Activated CD8-positive, alpha-beta memory T cell treated with anti-CD3 and anti-CD28 coated beads, Interleukin-2, amount 50 U/mL, for 4 hours (primary cell): ENCODE results near the gene BAIAP2.

Source experiments
- DNase-seq: peaks from one replicate; pipeline ENCODE4 v3.0.0-alpha.2; 2020

BAIAP2 gene

GRCh38 chr17:81115749-81116464, 81.0 kb downstream of the BAIAP2 start:
- DNase-seq = no peak

GRCh38 chr17:81116704-81117103, 81.8 kb downstream of the BAIAP2 start:
- DNase-seq = no peak

GRCh38 chr17:81117672-81118198, 82.8 kb downstream of the BAIAP2 start:
- no peak for DNase-seq

- DNase-seq = no peak
Observed at GRCh38 chr17:81118308-81119221, 83.6 kb downstream of the BAIAP2 start.

GRCh38 chr17:81119223-81120148, 84.5 kb downstream of the BAIAP2 start:
- DNase-seq = peak; percentile 77

- no peak for DNase-seq
Observed at GRCh38 chr17:81120149-81120484, 85.2 kb downstream of the BAIAP2 start.

GRCh38 chr17:81120695-81121621, 86.0 kb downstream of the BAIAP2 start:
- no peak for DNase-seq

- no peak for DNase-seq
Observed at GRCh38 chr17:81121841-81122733, 87.1 kb downstream of the BAIAP2 start.

GRCh38 chr17:81123052-81124048, 88.4 kb downstream of the BAIAP2 start:
- no peak for DNase-seq

GRCh38 chr17:81124377-81124776, 89.4 kb downstream of the BAIAP2 start:
- DNase-seq = no peak

GRCh38 chr17:81125573-81126081, 90.7 kb downstream of the BAIAP2 start:
- DNase-seq = no peak

GRCh38 chr17:81126281-81127132, 91.6 kb downstream of the BAIAP2 start:
- no peak for DNase-seq

GRCh38 chr17:81127133-81127455, 92.1 kb downstream of the BAIAP2 start:
- DNase-seq = no peak

GRCh38 chr17:81127526-81128177, 92.7 kb downstream of the BAIAP2 start:
- DNase-seq = no peak

GRCh38 chr17:81128338-81128737, 93.4 kb downstream of the BAIAP2 start:
- no peak for DNase-seq

- DNase-seq = no peak
Observed at GRCh38 chr17:81128774-81129173, 93.8 kb downstream of the BAIAP2 start.

GRCh38 chr17:81129289-81129688, 94.3 kb downstream of the BAIAP2 start:
- no peak for DNase-seq
